ENCODE measurements around the gene MFN2.

The MFN2 gene

GRCh38 chr1:12052997-12053686 lies 72.9 kb downstream of the MFN2 start:
- no peak for DNase-seq

DNA sequence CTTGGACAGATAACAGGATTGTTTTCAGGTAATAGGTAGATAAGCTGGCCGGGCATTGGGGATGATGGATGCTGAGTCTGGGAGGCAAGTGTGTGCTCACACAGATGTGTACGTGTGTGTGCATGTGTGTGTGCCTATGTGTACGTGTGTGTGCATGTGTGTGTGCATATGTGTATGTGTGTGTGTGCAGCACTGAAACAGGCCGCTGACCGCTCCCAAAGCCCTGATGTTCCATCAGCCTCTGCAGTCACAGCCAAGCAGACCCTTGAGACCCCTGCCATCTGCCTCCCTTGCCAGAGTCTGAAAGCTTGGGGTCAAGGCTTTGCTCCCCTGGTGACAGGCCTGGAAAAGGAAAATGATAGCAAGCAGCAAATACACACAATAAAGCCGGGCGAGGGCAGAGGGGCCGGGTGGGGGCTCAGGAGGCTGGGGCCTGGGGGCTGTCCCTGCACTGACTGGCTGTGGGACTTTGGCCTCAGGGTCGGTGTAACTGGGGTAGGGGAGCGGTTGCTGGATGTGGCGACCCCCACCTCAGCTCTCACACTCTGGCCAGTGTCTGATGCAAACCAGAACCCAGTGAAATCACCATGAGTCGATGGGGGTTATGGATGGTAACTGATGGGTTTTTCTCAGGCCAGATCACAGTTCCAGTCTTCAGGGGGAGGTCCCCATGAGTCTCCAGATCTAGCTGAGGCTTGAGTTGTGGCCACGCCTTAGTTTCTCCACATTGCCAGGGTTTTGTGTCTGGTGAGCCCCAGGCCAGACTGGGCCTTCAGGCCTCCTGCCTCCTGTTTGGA lies 73.7 kb downstream of the MFN2 start:
- no peak for DNase-seq

DNA sequence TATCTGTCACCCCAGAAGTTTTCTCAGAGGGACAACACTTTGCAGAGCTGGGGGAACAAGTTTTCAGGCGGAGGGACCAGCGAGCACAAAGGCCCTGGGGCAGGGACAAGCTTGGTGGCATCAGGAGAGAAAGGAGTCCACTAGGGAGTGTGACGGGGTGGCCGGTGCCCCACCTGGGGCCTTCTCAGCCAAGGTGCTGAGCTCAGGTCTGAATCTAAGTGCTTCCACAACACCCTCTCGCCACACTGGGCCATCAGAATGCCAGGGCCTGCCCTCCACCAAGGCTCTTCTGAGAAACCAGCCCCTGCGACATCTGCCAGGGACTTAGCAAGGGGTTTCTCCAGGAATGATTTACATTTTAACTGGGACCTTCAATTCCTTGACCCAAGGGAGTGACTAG lies 75.0 kb downstream of the MFN2 start:
- DNase-seq, result no peak

DNA sequence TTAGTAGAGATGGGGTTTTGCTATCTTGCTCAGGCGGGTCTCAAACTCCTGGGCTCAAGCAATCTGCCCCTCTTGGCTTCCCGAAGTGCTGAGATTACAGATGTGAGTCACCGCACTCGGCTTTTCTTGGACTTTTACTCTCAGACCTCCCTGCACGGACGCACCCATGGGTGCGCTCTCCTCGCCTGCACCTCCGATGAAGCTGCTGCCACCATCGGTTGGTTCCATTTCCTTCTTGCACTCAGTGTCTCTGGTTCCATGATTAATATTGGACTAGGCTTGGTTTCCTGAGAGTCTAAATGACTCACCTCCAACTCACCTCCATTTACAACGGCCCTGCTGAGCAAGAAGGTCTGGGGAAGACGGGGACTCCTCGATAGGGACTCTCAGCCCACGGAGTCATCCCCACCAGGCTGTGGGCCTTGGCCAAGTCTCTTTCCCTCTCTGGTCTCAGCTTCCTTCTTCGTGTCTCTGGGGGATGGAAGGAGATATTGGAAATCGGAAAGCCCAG lies 76.1 kb downstream of the MFN2 start:
- DNase-seq, result no peak

- DNase-seq, result no peak
Observed at GRCh38 chr1:12057382-12057781, 77.1 kb downstream of the MFN2 start.

- DNase-seq, result no peak
Observed at GRCh38 chr1:12057940-12058687, 77.9 kb downstream of the MFN2 start.

DNA sequence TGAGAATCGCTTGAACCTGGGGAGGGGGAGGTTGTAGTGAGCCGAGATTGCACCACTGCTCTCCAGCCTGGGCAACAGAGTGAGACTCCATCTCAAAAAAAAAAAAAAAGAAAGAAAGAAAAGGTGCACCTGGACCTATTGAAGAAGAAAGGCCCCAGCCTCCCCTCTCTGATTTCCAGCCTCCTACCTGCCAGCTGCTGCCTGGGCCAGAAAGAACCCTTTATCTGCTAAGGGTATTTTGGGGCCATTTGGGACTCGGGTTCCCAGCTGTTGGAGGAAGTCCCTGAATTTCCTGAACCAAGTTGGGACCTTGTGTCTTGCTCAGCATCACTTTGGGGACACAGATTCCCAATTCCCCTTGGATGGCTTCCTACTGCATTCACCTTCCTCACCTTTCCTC lies 79.0 kb downstream of the MFN2 start:
- DNase-seq, result no peak

GRCh38 chr1:12059722-12060464 lies 79.6 kb downstream of the MFN2 start:
- no peak for DNase-seq

- DNase-seq, result no peak
Observed at GRCh38 chr1:12060500-12060899, 80.3 kb downstream of the MFN2 start.

Data from NCI-H82 (cell line).